SK-N-SH (cell line): ENCODE results near the gene IFNG-AS1. TPM values are rescaled to one million over a fixed set of nuclear protein-coding genes. Genes with fewer than 3 reads are reported as not detected.

ENCODE experiments used
- CTCF ChIA-PET: fragments of 300-600, 350-600 bp; formaldehyde crosslinking; extraction: SDS; loops from one replicate; lab custom pipeline; 2021; lab: Yijun Ruan, JAX
- POLR2A ChIA-PET: fragments of 350-600 bp; sonication (Branson Sonifier 250); formaldehyde crosslinking; extraction: SDS; loops from one replicate; lab custom pipeline; 2020; ENCODE audit warnings: antibody characterized with exemption, inconsistent platforms; lab: Yijun Ruan, JAX
- DNase-seq: peaks from one replicate; pipeline ENCODE4 v3.0.0; 2012
- H2AFZ ChIP-seq: fragments of 200-600 bp; sonication (generic); 2 replicates; pipeline ENCODE4 v1.8.1; 2016; ENCODE audit warnings: antibody characterized with exemption, mild to moderate bottlenecking, low read depth
- H3F3A ChIP-seq: fragments of 200-600 bp; sonication (generic); replicated peaks from 2 replicates; pipeline ENCODE3; 2016; ENCODE audit warnings: antibody characterized with exemption, mild to moderate bottlenecking; ENCODE audit not compliant: insufficient read depth
- H3K27ac ChIP-seq, 2 experiments: fragments of 200-500 bp in 1 of 2; fragments of 200-600 bp in 1 of 2; sonication (Bioruptor generic) in 1 of 2; sonication (generic), shearing (Covaris generic) in 1 of 2; 2 replicates each; pipeline versions ENCODE4 v1.5.1 to v1.6.1; 2014 to 2016; ENCODE audit warnings: low read depth in 2 of 2, inconsistent platforms in 1 of 2, low read length in 1 of 2, mild to moderate bottlenecking in 1 of 2, mixed read lengths in 1 of 2
- H3K27me3 ChIP-seq: fragments of 200-600 bp; sonication (generic), shearing (Covaris generic); 2 replicates; pipeline ENCODE4 v1.6.1; 2016; ENCODE audit warnings: mixed run types; ENCODE audit not compliant: insufficient read depth
- H3K36me3 ChIP-seq, 2 experiments: fragments of 200-500 bp in 1 of 2; fragments of 200-600 bp in 1 of 2; sonication (Bioruptor generic) in 1 of 2; sonication (generic) in 1 of 2; replicated peaks in 1 of 2; 2 replicates each; pipeline versions ENCODE3 to v1.5.1; 2014 to 2016; ENCODE audit warnings: low read length in 1 of 2, mild to moderate bottlenecking in 1 of 2; ENCODE audit not compliant: insufficient read depth in 2 of 2, control insufficient read depth in 1 of 2
- H3K4me1 ChIP-seq, 2 experiments: fragments of 200-500 bp in 1 of 2; fragments of 200-600 bp in 1 of 2; sonication (Bioruptor generic) in 1 of 2; sonication (generic), shearing (Covaris generic) in 1 of 2; 2 replicates each; pipeline versions ENCODE4 v1.5.1 to v1.6.1; 2014 to 2016; ENCODE audit warnings: low read depth in 1 of 2, low read length in 1 of 2, mixed run types in 1 of 2; ENCODE audit not compliant: insufficient read depth in 2 of 2, control insufficient read depth in 1 of 2
- H3K4me2 ChIP-seq: fragments of 200-600 bp; sonication (generic), shearing (Covaris generic); 2 replicates; pipeline ENCODE4 v1.6.1; 2017; ENCODE audit warnings: mixed run types
- H3K4me3 ChIP-seq, 2 experiments: fragments of 200-500 bp in 1 of 2; fragments of 200-600 bp in 1 of 2; sonication (Bioruptor generic) in 1 of 2; sonication (generic), shearing (Covaris generic) in 1 of 2; 2 replicates each; pipeline versions ENCODE4 v1.5.1 to v1.8.1; 2014 to 2016; ENCODE audit warnings: low read depth in 2 of 2, inconsistent platforms in 1 of 2, low read length in 1 of 2, mild to moderate bottlenecking in 1 of 2, mixed read lengths in 1 of 2, moderate library complexity in 1 of 2
- H3K79me2 ChIP-seq: fragments of 200-600 bp; sonication (generic); 2 replicates; pipeline ENCODE4 v1.8.1; 2017; ENCODE audit warnings: mild to moderate bottlenecking; ENCODE audit not compliant: insufficient read depth
- H3K9ac ChIP-seq: fragments of 200-600 bp; sonication (generic); 2 replicates; pipeline ENCODE4 v1.6.1; 2017; ENCODE audit warnings: mixed run types
- H3K9me2 ChIP-seq: fragments of 200-600 bp; sonication (generic); 2 replicates; pipeline ENCODE4 v1.6.1; 2017; ENCODE audit warnings: mixed run types
- H3K9me3 ChIP-seq: fragments of 200-600 bp; sonication (generic); 2 replicates; pipeline ENCODE4 v1.6.1; 2017; ENCODE audit warnings: mixed run types, mild to moderate bottlenecking, moderate library complexity
- H4K20me1 ChIP-seq: fragments of 200-600 bp; sonication (generic); 2 replicates; pipeline ENCODE4 v1.6.1; 2017; ENCODE audit warnings: mild to moderate bottlenecking, mixed run types; ENCODE audit not compliant: insufficient read depth
- CTCF ChIP-seq: fragments of 200-600 bp; sonication (generic); IDR thresholded peaks from 2 replicates; pipeline ENCODE4 v1.6.1; 2017; ENCODE audit warnings: antibody characterized with exemption, mild to moderate bottlenecking, moderate library complexity
- IRF3 ChIP-seq: fragments of 150-350 bp; IDR thresholded peaks from 2 replicates; pipeline ENCODE4 v1.6.1; 2016; ENCODE audit warnings: mild to moderate bottlenecking, low read depth, low read length
- NRF1 ChIP-seq: IDR thresholded peaks from 2 replicates; pipeline ENCODE4 v1.6.1; 2012; ENCODE audit warnings: low read depth, mild to moderate bottlenecking, low read length
- PBX3 ChIP-seq: IDR thresholded peaks from 2 replicates; pipeline ENCODE4; 2012
- RCOR1 ChIP-seq: fragments of 150-350 bp; IDR thresholded peaks from 2 replicates; pipeline ENCODE4 v1.6.1; 2017; ENCODE audit warnings: antibody characterized with exemption, low read length
- SMC3 ChIP-seq: IDR thresholded peaks from 2 replicates; pipeline ENCODE4 v1.6.1; 2012; ENCODE audit warnings: low read depth, low read length, improper control_type of control experiment
- USF2 ChIP-seq: fragments of 150-350 bp; IDR thresholded peaks from 2 replicates; pipeline ENCODE4 v1.6.1; 2017; ENCODE audit warnings: antibody characterized with exemption, low read length, low read depth, borderline replicate concordance
- YY1 ChIP-seq: IDR thresholded peaks from 2 replicates; pipeline ENCODE4 v1.4.0; 2012; ENCODE audit warnings: low read depth, mild to moderate bottlenecking
- WGBS: methylation state at CpG from one replicate; pipeline ENCODE4 v1.1.6; 2017; ENCODE audit warnings: low lambda C conversion rate; 5-methylcytosine and 5-hydroxymethylcytosine counted together
- polyA plus RNA-seq, 3 experiments: library from polyadenylated mRNA; depleted of rRNA; stranded (reverse); fragments of >200 nt; gene quantifications; 2 replicates each; pipeline ENCODE4 v1.2.3, GENCODE V29; 2012

IFNG-AS1 gene
- polyA plus RNA-seq, 1 of the 3 experiments (the other 2 are of a cell fraction): not detected

- no peaks in the 10 kb centered on the region for H3K27me3 ChIP-seq
Measured at GRCh38 chr12:68030248-68030647, 41.0 kb downstream of the IFNG-AS1 start.

More at GRCh38 chr12:68030248-68030647, 41.0 kb downstream of the IFNG-AS1 start:
- no peak overlapping the region for H2AFZ ChIP-seq
- H3K9ac ChIP-seq: no peak overlapping the region
- H3K9me2 ChIP-seq: no peaks in the 10 kb centered on the region
- H3K79me2 ChIP-seq: no peaks in the 10 kb centered on the region
- DNase-seq: no peak
- TF ChIP-seq RCOR1 (no peak), YY1 (no peak), IRF3 (no peak), SMC3 (no peak), NRF1 (no peak), USF2 (no peak), CTCF (no peak), PBX3 (no peak)
- H3K27ac ChIP-seq: no peak overlapping the region
- H3K4me2 ChIP-seq: no peak overlapping the region
- 42% methylated on average over 1 of the region's 1 CpG for WGBS
- no peaks in the 10 kb centered on the region for H4K20me1 ChIP-seq
- H3K4me1 ChIP-seq: no peaks in the 10 kb centered on the region
- H3K9me3 ChIP-seq: no peaks in the 10 kb centered on the region
- no peak overlapping the region for H3K4me3 ChIP-seq
- CTCF ChIA-PET: interaction anchor here (0.9 to 2.5 kb wide), 3 partner anchors 10 to 87 kb away, joined by 3 to 13 read pairs (median 4); no protein-coding TSS in a partner anchor
- POLR2A ChIA-PET: no interaction called here
- H3F3A ChIP-seq: no peaks in the 10 kb centered on the region
- H3K36me3 ChIP-seq: no peaks in the 10 kb centered on the region
